ENCODE measurements around the gene RAD51B. TPM values are rescaled to one million over a fixed set of nuclear protein-coding genes. Genes with fewer than 3 reads are reported as not detected.

RAD51B gene
- total RNA-seq, 1 experiment from 2014 or later, result 10.8 TPM

DNA sequence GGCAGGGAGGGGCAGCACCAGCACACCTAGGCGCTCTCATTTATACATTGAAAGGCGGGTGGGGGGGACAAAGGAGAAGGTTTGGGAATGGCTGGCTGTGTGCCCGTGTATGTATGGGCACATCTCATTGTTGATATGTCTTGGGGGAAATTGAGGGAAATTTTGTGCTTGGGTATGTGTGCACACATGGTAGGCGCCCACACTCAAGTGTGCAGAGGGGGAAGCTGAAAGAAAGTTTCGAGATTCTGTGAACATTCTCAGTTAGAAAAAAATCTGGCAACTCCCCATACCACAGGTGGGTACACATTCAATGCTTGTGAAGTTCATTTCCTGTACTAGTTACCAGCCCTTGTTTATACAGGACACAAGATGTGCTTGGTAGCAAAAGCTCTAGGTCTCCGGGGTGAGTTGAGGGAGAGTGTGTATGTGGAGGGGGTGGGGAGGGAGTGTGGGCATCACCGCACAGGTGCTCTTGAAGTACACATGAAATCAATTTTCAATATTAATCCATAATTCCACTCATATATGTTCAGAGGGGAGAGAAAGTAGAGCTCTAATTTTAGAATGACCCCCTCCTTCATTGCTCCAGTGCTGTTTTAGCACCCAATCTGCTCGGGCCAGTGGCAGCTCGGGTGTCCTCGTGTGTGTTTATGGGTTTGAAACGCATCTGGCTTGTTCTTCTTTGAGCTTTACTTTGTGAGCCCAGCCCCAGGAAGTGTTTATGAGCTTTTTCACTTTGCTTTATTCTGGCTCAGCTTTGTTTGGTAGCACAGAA is 687.3 kb downstream of the RAD51B start:
- POLR2A ChIA-PET (ENCODE audit: unreplicated experiment), result interaction anchor here (0.6 to 1.7 kb wide), 13 partner anchors 27 to 286 kb away, joined by 3 to 12 read pairs (median 4); partner anchors contain the start of gene ZFP36L1
- H3K79me2 ChIP-seq (ENCODE audit: low read length), result no peaks in the 10 kb centered on the region
- no peaks in the 10 kb centered on the region for H3K9me2 ChIP-seq (replicated peaks; ENCODE audit: low read length)
- H3K9me3 ChIP-seq (ENCODE audit: low read length), result no peaks in the 10 kb centered on the region
- no peaks in the 10 kb centered on the region for H3K36me3 ChIP-seq (ENCODE audit: low read depth, low read length)
- DNase-seq (peak; percentile 91), ATAC-seq (peak; percentile 91)
- peaks cover 20% of the 10 kb centered on the region for H3K4me1 ChIP-seq (ENCODE audit: insufficient read depth, low read length)
- CTCF ChIA-PET, result interaction anchor here (0.6 to 1.4 kb wide), 9 partner anchors 11 to 543 kb away, joined by 3 to 5 read pairs (median 3); no protein-coding TSS in a partner anchor
- intact Hi-C loops (cut with micrococcal nuclease), result loop anchor here (1.0 to 5.0 kb wide), 12 partner anchors 28 to 572 kb away; partner anchors contain the start of gene ZFP36L1
- peak overlapping the region; percentile 46 for H3K4me2 ChIP-seq (ENCODE audit: low read length)
- H3K4me3 ChIP-seq (ENCODE audit: low read length), result no peak overlapping the region
- peak overlapping the region; percentile 71 for H2AFZ ChIP-seq (ENCODE audit: low read length)
- H4K20me1 ChIP-seq (ENCODE audit: low read length), result no peaks in the 10 kb centered on the region
- H3K27ac ChIP-seq (ENCODE audit: low read length), result peak overlapping the region; percentile 68
- BruUV-seq (replicated peaks), result no TSS peak
- TF ChIP-seq EZH2phosphoT487 (IDR thresholded peaks at IDR 0.05; ENCODE audit: borderline replicate concordance, low read length) (no peak), EZH2 (IDR thresholded peaks at IDR 0.05; ENCODE audit: low read length, unreplicated experiment) (no peak)
- TF ChIP-seq, protein P1, sequence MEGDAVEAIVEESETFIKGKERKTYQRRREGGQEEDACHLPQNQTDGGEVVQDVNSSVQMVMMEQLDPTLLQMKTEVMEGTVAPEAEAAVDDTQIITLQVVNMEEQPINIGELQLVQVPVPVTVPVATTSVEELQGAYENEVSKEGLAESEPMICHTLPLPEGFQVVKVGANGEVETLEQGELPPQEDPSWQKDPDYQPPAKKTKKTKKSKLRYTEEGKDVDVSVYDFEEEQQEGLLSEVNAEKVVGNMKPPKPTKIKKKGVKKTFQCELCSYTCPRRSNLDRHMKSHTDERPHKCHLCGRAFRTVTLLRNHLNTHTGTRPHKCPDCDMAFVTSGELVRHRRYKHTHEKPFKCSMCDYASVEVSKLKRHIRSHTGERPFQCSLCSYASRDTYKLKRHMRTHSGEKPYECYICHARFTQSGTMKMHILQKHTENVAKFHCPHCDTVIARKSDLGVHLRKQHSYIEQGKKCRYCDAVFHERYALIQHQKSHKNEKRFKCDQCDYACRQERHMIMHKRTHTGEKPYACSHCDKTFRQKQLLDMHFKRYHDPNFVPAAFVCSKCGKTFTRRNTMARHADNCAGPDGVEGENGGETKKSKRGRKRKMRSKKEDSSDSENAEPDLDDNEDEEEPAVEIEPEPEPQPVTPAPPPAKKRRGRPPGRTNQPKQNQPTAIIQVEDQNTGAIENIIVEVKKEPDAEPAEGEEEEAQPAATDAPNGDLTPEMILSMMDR (conservative IDR thresholded peaks at IDR 0.05; ENCODE audit: low read depth, low read length), result no peak
- H3F3A ChIP-seq (ENCODE audit: low read length, unreplicated experiment), result no peaks in the 10 kb centered on the region
- no peaks in the 10 kb centered on the region for H3K27me3 ChIP-seq (ENCODE audit: low read length)
- H3K9ac ChIP-seq (ENCODE audit: low read length), result peak overlapping the region; percentile 25

DNA sequence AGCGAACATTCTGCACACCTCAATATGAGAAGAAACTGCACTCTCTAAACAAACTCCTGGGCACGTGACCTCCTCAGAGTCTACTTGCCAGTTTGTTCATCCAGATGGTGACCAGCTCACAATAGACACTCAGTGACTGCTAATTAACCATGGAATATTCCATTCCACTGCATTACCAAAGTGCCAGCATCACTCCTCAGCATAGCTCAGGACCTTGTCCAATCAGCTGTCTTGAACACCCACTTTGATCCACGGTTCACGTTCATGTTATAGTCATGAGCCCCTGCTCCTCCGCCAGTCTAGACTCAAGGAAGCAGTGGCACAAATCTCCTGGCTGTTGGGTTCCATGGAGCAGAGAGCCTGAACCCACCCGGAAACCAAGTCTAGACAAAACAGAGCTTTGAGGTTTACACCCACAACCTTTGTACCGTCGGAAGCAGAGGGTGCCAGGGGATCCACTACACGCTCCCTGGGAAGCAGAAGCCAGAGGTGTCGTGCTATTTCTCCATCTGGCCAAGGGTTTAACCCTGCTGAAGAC is 688.0 kb downstream of the RAD51B start:
- Histone ChIP-seq H3K9me3 (ENCODE audit: low read length) (no peaks in the 10 kb centered on the region), H3K4me2 (ENCODE audit: low read length) (peak overlapping the region; percentile 46), H2AFZ (ENCODE audit: low read length) (no peak overlapping the region), H3K27me3 (ENCODE audit: low read length) (no peaks in the 10 kb centered on the region), H3F3A (ENCODE audit: low read length, unreplicated experiment) (no peaks in the 10 kb centered on the region), H3K9ac (ENCODE audit: low read length) (no peak overlapping the region), H3K36me3 (ENCODE audit: low read depth, low read length) (no peaks in the 10 kb centered on the region), H3K79me2 (ENCODE audit: low read length) (no peaks in the 10 kb centered on the region), H4K20me1 (ENCODE audit: low read length) (no peaks in the 10 kb centered on the region), H3K4me3 (ENCODE audit: low read length) (no peak overlapping the region), H3K27ac (ENCODE audit: low read length) (peak overlapping the region; percentile 68), H3K4me1 (ENCODE audit: insufficient read depth, low read length) (peaks cover 20% of the 10 kb centered on the region), H3K9me2 (replicated peaks; ENCODE audit: low read length) (no peaks in the 10 kb centered on the region)
- intact Hi-C loops (cut with micrococcal nuclease), result loop anchor here (1.0 to 5.0 kb wide), 9 partner anchors 28 to 573 kb away; partner anchors contain the start of gene ZFP36L1
- DNase-seq (no peak), ATAC-seq (no peak)
- TF ChIP-seq EZH2 (IDR thresholded peaks at IDR 0.05; ENCODE audit: low read length, unreplicated experiment) (no peak), EZH2phosphoT487 (IDR thresholded peaks at IDR 0.05; ENCODE audit: borderline replicate concordance, low read length) (no peak)
- TF ChIP-seq, protein P1 (conservative IDR thresholded peaks at IDR 0.05; ENCODE audit: low read depth, low read length), result no peak
- ChIA-PET POLR2A (ENCODE audit: unreplicated experiment) (interaction anchor here (0.6 to 1.6 kb wide), 4 partner anchors 40 to 237 kb away, joined by 3 to 12 read pairs (median 4); no protein-coding TSS in a partner anchor), CTCF (interaction anchor here (1.0 to 1.4 kb wide), 3 partner anchors 13 to 95 kb away, joined by 3 to 5 read pairs (median 3); no protein-coding TSS in a partner anchor)
- no TSS peak for BruUV-seq (replicated peaks)

Data from PC-3 (cell line).